Transverse colon (tissue), 4 donors: Measurements from ENCODE around the gene DHRS13.

Source experiments
- CTCF ChIP-seq, 5 experiments: fragments of 200-600 bp in 3 of 5; fragments of 450-650 bp in 2 of 5; sonication (generic) in 3 of 5; IDR thresholded peaks; 1 replicate in 2 of 5; 2 replicates in 3 of 5; pipeline ENCODE4 v1.5.1; 2016 to 2017; ENCODE audit warnings: antibody characterized with exemption in 5 of 5, inconsistent platforms in 3 of 5, mild to moderate bottlenecking in 2 of 5, moderate library complexity in 1 of 5
- POLR2AphosphoS5 ChIP-seq, 3 donors: sonication (generic); formaldehyde crosslinking; IDR thresholded peaks; one replicate each; pipeline ENCODE4 v1.6.1; 2016; ENCODE audit warnings: antibody characterized with exemption in 3 of 3

- no peak for TF ChIP-seq POLR2AphosphoS5 (IDR thresholded peaks at IDR 0.05)
- no peak for TF ChIP-seq CTCF (IDR thresholded peaks at IDR 0.05)
Measured at GRCh38 chr17:28917029-28917428, 14.2 kb upstream of the DHRS13 start.
